ENCODE data around the gene L3MBTL1. TPM values are rescaled to one million over a fixed set of nuclear protein-coding genes. Genes with fewer than 3 reads are reported as not detected.
A peak's percentile ranks its signal among the peaks of the same experiment; 100 is the strongest.

L3MBTL1 gene
- total RNA-seq, 1 experiment from 2014 or later, result 24.9 TPM

DNA sequence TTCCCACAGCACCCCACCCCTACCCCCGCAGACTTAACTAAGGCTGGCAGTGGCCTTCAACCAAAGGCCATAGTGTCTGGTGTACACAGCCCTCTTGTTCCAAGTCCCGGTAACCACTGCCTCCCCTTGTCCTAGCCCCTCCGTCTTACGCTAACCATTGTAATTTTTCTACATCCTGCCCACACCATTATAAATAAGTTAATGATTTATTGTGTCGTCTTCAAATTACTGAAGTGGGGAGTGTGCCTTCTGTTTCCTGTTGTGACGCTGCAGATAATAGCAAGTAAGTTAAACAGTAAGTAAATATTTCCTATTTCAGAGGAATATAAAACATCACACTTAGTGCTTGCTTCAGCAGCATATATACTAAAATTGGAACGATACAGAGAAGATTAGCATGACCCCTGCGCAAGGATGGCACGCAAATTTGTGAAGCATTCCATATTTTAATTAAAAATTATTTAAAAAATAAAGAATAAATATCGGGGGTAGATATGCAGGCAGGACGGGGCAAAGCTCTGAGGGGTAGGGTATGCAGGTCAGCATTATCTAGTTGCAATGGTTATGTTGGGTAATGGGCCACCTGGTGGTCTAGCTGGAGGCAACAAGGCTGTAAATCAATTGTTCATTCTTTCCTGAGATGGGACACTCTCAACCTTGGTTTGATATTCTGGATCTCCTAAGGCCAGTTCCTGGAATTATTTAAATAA is 34.7 kb upstream of the L3MBTL1 start:
- BruUV-seq (replicated peaks), result no TSS peak
- intact Hi-C loops (cut with micrococcal nuclease; ENCODE audit: unreplicated experiment), result no loop called here
- CTCF ChIA-PET, result no interaction called here

DNA sequence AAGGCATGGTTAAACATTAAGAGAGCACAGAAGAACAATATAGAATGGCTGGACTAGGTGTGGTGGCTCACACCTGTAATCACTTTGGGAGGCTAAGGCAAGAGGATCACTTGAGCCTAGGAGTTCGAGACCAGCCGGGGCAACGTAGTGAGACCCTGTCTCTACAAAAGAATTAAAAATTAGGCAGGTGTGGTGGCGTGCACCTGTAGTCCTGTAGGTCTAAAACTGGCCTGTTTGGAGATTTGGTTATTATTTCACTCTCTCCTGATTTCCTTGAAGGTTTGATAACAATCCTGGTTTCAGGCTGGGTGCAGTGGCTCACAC is 34.2 kb upstream of the L3MBTL1 start:
- intact Hi-C loops (cut with micrococcal nuclease; ENCODE audit: unreplicated experiment), result no loop called here
- no peak for DNase-seq (ENCODE audit: low read depth, low spot score)
- POLR2A ChIA-PET, result no interaction called here

More for the DNA sequence above, 34.7 kb upstream of the L3MBTL1 start:
- TF ChIP-seq POLR2AphosphoS5 (IDR thresholded peaks at IDR 0.05; ENCODE audit: low read depth, low read length) (no peak), TCF7L2 (IDR thresholded peaks at IDR 0.05; ENCODE audit: low read depth, low read length) (no peak), SIN3A (IDR thresholded peaks at IDR 0.05; ENCODE audit: borderline replicate concordance, insufficient read depth, low read depth, low read length) (no peak)
- TF ChIP-seq, protein P1, sequence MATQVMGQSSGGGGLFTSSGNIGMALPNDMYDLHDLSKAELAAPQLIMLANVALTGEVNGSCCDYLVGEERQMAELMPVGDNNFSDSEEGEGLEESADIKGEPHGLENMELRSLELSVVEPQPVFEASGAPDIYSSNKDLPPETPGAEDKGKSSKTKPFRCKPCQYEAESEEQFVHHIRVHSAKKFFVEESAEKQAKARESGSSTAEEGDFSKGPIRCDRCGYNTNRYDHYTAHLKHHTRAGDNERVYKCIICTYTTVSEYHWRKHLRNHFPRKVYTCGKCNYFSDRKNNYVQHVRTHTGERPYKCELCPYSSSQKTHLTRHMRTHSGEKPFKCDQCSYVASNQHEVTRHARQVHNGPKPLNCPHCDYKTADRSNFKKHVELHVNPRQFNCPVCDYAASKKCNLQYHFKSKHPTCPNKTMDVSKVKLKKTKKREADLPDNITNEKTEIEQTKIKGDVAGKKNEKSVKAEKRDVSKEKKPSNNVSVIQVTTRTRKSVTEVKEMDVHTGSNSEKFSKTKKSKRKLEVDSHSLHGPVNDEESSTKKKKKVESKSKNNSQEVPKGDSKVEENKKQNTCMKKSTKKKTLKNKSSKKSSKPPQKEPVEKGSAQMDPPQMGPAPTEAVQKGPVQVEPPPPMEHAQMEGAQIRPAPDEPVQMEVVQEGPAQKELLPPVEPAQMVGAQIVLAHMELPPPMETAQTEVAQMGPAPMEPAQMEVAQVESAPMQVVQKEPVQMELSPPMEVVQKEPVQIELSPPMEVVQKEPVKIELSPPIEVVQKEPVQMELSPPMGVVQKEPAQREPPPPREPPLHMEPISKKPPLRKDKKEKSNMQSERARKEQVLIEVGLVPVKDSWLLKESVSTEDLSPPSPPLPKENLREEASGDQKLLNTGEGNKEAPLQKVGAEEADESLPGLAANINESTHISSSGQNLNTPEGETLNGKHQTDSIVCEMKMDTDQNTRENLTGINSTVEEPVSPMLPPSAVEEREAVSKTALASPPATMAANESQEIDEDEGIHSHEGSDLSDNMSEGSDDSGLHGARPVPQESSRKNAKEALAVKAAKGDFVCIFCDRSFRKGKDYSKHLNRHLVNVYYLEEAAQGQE (IDR thresholded peaks at IDR 0.05; ENCODE audit: insufficient read depth in 1 of 2, low read depth in 2 of 2, low read length in 1 of 2), result no peak
- TF ChIP-seq, protein P2, sequence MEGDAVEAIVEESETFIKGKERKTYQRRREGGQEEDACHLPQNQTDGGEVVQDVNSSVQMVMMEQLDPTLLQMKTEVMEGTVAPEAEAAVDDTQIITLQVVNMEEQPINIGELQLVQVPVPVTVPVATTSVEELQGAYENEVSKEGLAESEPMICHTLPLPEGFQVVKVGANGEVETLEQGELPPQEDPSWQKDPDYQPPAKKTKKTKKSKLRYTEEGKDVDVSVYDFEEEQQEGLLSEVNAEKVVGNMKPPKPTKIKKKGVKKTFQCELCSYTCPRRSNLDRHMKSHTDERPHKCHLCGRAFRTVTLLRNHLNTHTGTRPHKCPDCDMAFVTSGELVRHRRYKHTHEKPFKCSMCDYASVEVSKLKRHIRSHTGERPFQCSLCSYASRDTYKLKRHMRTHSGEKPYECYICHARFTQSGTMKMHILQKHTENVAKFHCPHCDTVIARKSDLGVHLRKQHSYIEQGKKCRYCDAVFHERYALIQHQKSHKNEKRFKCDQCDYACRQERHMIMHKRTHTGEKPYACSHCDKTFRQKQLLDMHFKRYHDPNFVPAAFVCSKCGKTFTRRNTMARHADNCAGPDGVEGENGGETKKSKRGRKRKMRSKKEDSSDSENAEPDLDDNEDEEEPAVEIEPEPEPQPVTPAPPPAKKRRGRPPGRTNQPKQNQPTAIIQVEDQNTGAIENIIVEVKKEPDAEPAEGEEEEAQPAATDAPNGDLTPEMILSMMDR (IDR thresholded peaks at IDR 0.05), result no peak
- H3K4me1 ChIP-seq (ENCODE audit: control insufficient read depth, insufficient read depth, low read length), result no peaks in the 10 kb centered on the region
- H3K36me3 ChIP-seq (ENCODE audit: control insufficient read depth, insufficient read depth, low read length), result no peaks in the 10 kb centered on the region
- no peaks in the 10 kb centered on the region for H3K27me3 ChIP-seq (ENCODE audit: control insufficient read depth, insufficient read depth, low read length)
- no peak overlapping the region for H3K4me3 ChIP-seq (ENCODE audit: low read depth in 2 of 2, low read length in 2 of 2)
- no peak for DNase-seq (ENCODE audit: low read depth, low spot score)
- no peak overlapping the region for H3K27ac ChIP-seq (ENCODE audit: low read length)
- POLR2A ChIA-PET, result no interaction called here
- in situ Hi-C loops (cut with HindIII; ENCODE audit: low pct_unique_long_range_greater_than_20kb, low sequenced_read_pairs), result no loop called here
- ATAC-seq, result peak; percentile 21; the same call in 1 of the 2 replicates
- H3K9me3 ChIP-seq (ENCODE audit: control insufficient read depth, insufficient read depth, low read depth, low read length), result no peaks in the 10 kb centered on the region

More for the DNA sequence above, 34.2 kb upstream of the L3MBTL1 start:
- TF ChIP-seq, protein P2 (IDR thresholded peaks at IDR 0.05), result no peak
- TF ChIP-seq, protein P1 (IDR thresholded peaks at IDR 0.05; ENCODE audit: insufficient read depth in 1 of 2, low read depth in 2 of 2, low read length in 1 of 2), result no peak
- TF ChIP-seq TCF7L2 (IDR thresholded peaks at IDR 0.05; ENCODE audit: low read depth, low read length) (no peak), POLR2AphosphoS5 (IDR thresholded peaks at IDR 0.05; ENCODE audit: low read depth, low read length) (no peak), SIN3A (IDR thresholded peaks at IDR 0.05; ENCODE audit: borderline replicate concordance, insufficient read depth, low read depth, low read length) (no peak)
- no TSS peak for BruUV-seq (replicated peaks)
- no peak for ATAC-seq
- Histone ChIP-seq H3K36me3 (ENCODE audit: control insufficient read depth, insufficient read depth, low read length) (no peaks in the 10 kb centered on the region), H3K4me3 (ENCODE audit: low read depth in 2 of 2, low read length in 2 of 2) (no peak overlapping the region), H3K4me1 (ENCODE audit: control insufficient read depth, insufficient read depth, low read length) (no peaks in the 10 kb centered on the region), H3K27ac (ENCODE audit: low read length) (no peak overlapping the region), H3K9me3 (ENCODE audit: control insufficient read depth, insufficient read depth, low read depth, low read length) (no peaks in the 10 kb centered on the region), H3K27me3 (ENCODE audit: control insufficient read depth, insufficient read depth, low read length) (no peaks in the 10 kb centered on the region)
- in situ Hi-C loops (cut with HindIII; ENCODE audit: low pct_unique_long_range_greater_than_20kb, low sequenced_read_pairs), result no loop called here
- CTCF ChIA-PET, result no interaction called here

All from Panc1 (cell line).